Kasumi-1 (cell line): Measurements from ENCODE around the gene FITM2.
A peak's percentile ranks its signal among the peaks of the same experiment; 100 is the strongest.

Experiments used
- DNase-seq, 2 experiments: peaks; one replicate each; lab custom pipeline; 2025; lab: John Stamatoyannopoulos, UW

The FITM2 gene

GRCh38 chr20:44280387-44280786, 30.6 kb downstream of the FITM2 start:
- DNase-seq: no peak

GRCh38 chr20:44279228-44279627, 31.8 kb downstream of the FITM2 start:
- DNase-seq: no peak

GRCh38 chr20:44274303-44275017, 36.5 kb downstream of the FITM2 start:
- no peak for DNase-seq

- no peak for DNase-seq
Observed at GRCh38 chr20:44273231-44274215, 37.5 kb downstream of the FITM2 start.

GRCh38 chr20:44271915-44272663, 38.9 kb downstream of the FITM2 start:
- DNase-seq: no peak

GRCh38 chr20:44268802-44269201, 42.2 kb downstream of the FITM2 start:
- no peak for DNase-seq

GRCh38 chr20:44264287-44264686, 46.7 kb downstream of the FITM2 start:
- DNase-seq: peak; percentile 5 to 15

- no peak for DNase-seq
Observed at GRCh38 chr20:44258226-44258890, 52.6 kb downstream of the FITM2 start.

- DNase-seq: no peak
Observed at GRCh38 chr20:44256961-44257360, 54.0 kb downstream of the FITM2 start.

- no peak for DNase-seq
Observed at GRCh38 chr20:44255942-44256341, 55.1 kb downstream of the FITM2 start.

- no peak for DNase-seq
Observed at GRCh38 chr20:44254073-44254472, 56.9 kb downstream of the FITM2 start.

GRCh38 chr20:44253528-44253927, 57.5 kb downstream of the FITM2 start:
- no peak for DNase-seq
